Measurements from ENCODE around the gene IGFLR1. TPM values are rescaled to one million over a fixed set of nuclear protein-coding genes. Genes with fewer than 3 reads are reported as not detected.

Gene IGFLR1
- polyA plus RNA-seq, 1 of the 3 experiments (the other 2 are of a cell fraction): 5.6 TPM

DNA sequence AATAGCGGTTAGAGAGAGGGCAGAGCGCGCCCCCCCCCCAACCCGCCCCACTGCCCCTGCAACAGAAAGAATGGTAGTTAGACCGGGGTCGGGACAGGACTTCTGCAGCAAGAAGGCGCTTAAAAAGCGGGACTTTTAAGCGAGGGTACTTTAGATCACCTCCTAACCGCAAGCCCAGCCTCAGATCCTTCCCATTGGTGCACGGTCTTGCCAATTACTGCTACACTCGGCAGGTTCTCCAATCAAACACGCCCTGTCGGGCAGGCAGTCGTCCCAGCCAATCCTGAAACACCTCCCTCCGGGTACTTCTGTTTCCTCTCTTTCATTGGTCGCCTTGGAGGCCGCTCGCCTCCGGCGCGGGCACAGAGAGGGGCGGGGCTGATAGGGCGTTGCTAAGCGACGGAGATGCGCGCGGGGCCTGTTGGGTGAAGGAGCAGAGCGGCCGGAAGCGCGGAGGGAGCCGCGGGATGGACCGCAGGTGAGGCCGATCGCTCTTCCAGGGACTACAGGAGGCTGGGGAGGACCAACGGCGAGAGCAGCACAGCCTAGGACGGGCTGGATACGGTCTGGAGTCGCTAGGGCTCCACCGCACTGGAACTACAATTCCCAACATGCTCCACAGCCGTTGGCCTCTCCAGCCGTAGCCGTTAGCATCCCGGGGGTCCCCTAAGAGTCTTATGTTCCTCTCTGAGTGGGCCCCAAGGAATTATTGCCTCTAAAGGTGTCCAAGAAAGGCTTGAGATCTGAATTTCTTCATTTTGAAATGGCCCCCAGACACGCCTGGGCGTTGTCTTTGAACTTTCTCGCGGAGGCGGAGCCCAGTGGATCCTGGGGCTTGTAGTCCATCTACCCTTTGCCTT lies 15.7 kb upstream of the IGFLR1 start, which contains the start of gene PROSER3 (continued):
- peak; percentile 59 for TF ChIP-seq GABPA (IDR thresholded peaks at IDR 0.05; ENCODE audit: low read depth)
- TF ChIP-seq RXRA (IDR thresholded peaks at IDR 0.05; ENCODE audit: borderline replicate concordance, low read depth): no peak
- no peak for TF ChIP-seq EP300 (IDR thresholded peaks at IDR 0.05; ENCODE audit: borderline replicate concordance in 1 of 2, low read depth in 1 of 2, low read length in 1 of 2)
- TF ChIP-seq, protein P1, sequence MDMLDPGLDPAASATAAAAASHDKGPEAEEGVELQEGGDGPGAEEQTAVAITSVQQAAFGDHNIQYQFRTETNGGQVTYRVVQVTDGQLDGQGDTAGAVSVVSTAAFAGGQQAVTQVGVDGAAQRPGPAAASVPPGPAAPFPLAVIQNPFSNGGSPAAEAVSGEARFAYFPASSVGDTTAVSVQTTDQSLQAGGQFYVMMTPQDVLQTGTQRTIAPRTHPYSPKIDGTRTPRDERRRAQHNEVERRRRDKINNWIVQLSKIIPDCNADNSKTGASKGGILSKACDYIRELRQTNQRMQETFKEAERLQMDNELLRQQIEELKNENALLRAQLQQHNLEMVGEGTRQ (IDR thresholded peaks at IDR 0.05; ENCODE audit: borderline replicate concordance, low read depth, low read length): no peak
- TF ChIP-seq JUND (IDR thresholded peaks at IDR 0.05): no peak
- TF ChIP-seq MEF2A (IDR thresholded peaks at IDR 0.05; ENCODE audit: borderline replicate concordance, low read depth): no peak
- no peak for TF ChIP-seq NRF1 (IDR thresholded peaks at IDR 0.05; ENCODE audit: low read depth, low read length)
- TF ChIP-seq SIN3A (IDR thresholded peaks at IDR 0.05; ENCODE audit: borderline replicate concordance, low read depth, low read length): no peak
- TF ChIP-seq TAF1 (IDR thresholded peaks at IDR 0.05; ENCODE audit: borderline replicate concordance, low read depth, low read length): peak; percentile 41; the same call in 1 of the 2 replicates
- TF ChIP-seq, protein P2, sequence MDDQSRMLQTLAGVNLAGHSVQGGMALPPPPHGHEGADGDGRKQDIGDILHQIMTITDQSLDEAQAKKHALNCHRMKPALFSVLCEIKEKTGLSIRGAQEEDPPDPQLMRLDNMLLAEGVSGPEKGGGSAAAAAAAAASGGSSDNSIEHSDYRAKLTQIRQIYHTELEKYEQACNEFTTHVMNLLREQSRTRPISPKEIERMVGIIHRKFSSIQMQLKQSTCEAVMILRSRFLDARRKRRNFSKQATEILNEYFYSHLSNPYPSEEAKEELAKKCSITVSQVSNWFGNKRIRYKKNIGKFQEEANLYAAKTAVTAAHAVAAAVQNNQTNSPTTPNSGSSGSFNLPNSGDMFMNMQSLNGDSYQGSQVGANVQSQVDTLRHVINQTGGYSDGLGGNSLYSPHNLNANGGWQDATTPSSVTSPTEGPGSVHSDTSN (IDR thresholded peaks at IDR 0.05): peak; percentile 99
- no peak for TF ChIP-seq SMC3 (IDR thresholded peaks at IDR 0.05; ENCODE audit: low read depth, low read length)

DNA sequence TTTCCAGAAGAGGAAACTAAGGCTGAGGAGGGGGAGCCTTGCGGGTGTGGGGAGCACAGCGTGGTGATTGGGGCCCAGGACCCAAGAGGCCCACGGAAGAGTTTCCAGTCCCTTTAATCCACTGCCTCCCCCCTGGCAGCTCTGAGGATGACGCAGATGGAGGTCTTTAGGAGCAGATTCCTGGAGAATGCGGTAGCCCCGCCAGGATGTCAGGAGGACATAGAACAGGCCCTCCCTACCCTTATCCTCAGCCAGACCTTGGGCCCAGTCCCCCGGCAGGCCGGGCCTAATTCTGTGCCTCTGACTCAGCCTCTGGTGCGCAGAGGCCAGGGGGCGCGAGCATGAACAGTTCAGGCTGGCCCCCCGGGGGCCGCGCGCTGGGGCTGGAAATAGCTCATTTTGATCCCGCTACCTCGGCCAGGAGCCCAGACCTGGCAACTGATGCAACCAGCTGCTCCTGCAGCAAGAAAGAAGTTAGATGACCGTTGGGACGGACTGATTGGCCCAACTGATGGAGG lies 15.0 kb upstream of the IGFLR1 start:
- Histone ChIP-seq H3K4me1 (ENCODE audit: control insufficient read depth in 1 of 2, insufficient read depth in 2 of 2, low read depth in 1 of 2, low read length in 1 of 2) (peaks cover 7 to 19% of the 10 kb centered on the region in 2 experiments; a peak in 3 of 4 replicates), H3K27me3 (ENCODE audit: insufficient read depth) (no peaks in the 10 kb centered on the region), H3K4me2 (peak overlapping the region; percentile 95), H3K9me3 (no peaks in the 10 kb centered on the region), H3K9ac (peak overlapping the region; percentile 100), H4K20me1 (ENCODE audit: insufficient read depth) (peaks cover 4% of the 10 kb centered on the region), H3K79me2 (ENCODE audit: insufficient read depth) (peaks cover 27% of the 10 kb centered on the region), H2AFZ (ENCODE audit: low read depth) (peak overlapping the region; percentile 63; the same call in 1 of the 2 replicates), H3K4me3 (ENCODE audit: low read depth in 2 of 2, low read length in 1 of 2) (peak overlapping the region; percentile 87 to 99), H3K27ac (ENCODE audit: low read depth in 2 of 2, low read length in 1 of 2) (peak overlapping the region; percentile 93 to 98), H3K9me2 (no peaks in the 10 kb centered on the region), H3K36me3 (replicated peaks in 1 of 2; ENCODE audit: control insufficient read depth in 1 of 2, insufficient read depth in 2 of 2, low read length in 1 of 2) (peaks cover 22 to 28% of the 10 kb centered on the region in 2 experiments), H3F3A (replicated peaks; ENCODE audit: insufficient read depth) (peaks cover 10% of the 10 kb centered on the region)
- peak; percentile 70 for DNase-seq
- POLR2A ChIA-PET: interaction anchor here (0.8 to 1.7 kb wide), 5 partner anchors 9 to 112 kb away, joined by 3 to 11 read pairs (median 4); partner anchors contain the start of genes LIN37 and U2AF1L4
- CTCF ChIA-PET: interaction anchor here (1.5 kb wide), 1 partner anchor 12 kb away, joined by 5 read pairs; the partner anchor contains the start of genes PSENEN and U2AF1L4
- WGBS (ENCODE audit: low lambda C conversion rate): 25% methylated on average over 17 of the region's 19 CpGs
- TF ChIP-seq RAD21 (IDR thresholded peaks at IDR 0.05; ENCODE audit: low read length) (no peak), JUND (IDR thresholded peaks at IDR 0.05) (peak; percentile 54; the same call in 1 of the 2 replicates), EP300 (IDR thresholded peaks at IDR 0.05; ENCODE audit: borderline replicate concordance in 1 of 2, low read depth in 1 of 2, low read length in 1 of 2) (no peak; a peak in 1 of 4 replicates), MEF2A (IDR thresholded peaks at IDR 0.05; ENCODE audit: borderline replicate concordance, low read depth) (no peak), TEAD4 (IDR thresholded peaks at IDR 0.05; ENCODE audit: borderline replicate concordance, insufficient read depth) (peak; percentile 69; the same call in 1 of the 2 replicates), RXRA (IDR thresholded peaks at IDR 0.05; ENCODE audit: borderline replicate concordance, low read depth) (no peak; the same call in 1 of the 2 replicates), ELF1 (IDR thresholded peaks at IDR 0.05) (peak; percentile 38; the same call in 1 of the 2 replicates)
- TF ChIP-seq, protein P2 (IDR thresholded peaks at IDR 0.05): peak; percentile 88
- TF ChIP-seq, protein P3, sequence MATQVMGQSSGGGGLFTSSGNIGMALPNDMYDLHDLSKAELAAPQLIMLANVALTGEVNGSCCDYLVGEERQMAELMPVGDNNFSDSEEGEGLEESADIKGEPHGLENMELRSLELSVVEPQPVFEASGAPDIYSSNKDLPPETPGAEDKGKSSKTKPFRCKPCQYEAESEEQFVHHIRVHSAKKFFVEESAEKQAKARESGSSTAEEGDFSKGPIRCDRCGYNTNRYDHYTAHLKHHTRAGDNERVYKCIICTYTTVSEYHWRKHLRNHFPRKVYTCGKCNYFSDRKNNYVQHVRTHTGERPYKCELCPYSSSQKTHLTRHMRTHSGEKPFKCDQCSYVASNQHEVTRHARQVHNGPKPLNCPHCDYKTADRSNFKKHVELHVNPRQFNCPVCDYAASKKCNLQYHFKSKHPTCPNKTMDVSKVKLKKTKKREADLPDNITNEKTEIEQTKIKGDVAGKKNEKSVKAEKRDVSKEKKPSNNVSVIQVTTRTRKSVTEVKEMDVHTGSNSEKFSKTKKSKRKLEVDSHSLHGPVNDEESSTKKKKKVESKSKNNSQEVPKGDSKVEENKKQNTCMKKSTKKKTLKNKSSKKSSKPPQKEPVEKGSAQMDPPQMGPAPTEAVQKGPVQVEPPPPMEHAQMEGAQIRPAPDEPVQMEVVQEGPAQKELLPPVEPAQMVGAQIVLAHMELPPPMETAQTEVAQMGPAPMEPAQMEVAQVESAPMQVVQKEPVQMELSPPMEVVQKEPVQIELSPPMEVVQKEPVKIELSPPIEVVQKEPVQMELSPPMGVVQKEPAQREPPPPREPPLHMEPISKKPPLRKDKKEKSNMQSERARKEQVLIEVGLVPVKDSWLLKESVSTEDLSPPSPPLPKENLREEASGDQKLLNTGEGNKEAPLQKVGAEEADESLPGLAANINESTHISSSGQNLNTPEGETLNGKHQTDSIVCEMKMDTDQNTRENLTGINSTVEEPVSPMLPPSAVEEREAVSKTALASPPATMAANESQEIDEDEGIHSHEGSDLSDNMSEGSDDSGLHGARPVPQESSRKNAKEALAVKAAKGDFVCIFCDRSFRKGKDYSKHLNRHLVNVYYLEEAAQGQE (IDR thresholded peaks at IDR 0.05; ENCODE audit: low read depth, low read length): peak; percentile 32; the same call in 1 of the 2 replicates
- TF ChIP-seq, protein P4, sequence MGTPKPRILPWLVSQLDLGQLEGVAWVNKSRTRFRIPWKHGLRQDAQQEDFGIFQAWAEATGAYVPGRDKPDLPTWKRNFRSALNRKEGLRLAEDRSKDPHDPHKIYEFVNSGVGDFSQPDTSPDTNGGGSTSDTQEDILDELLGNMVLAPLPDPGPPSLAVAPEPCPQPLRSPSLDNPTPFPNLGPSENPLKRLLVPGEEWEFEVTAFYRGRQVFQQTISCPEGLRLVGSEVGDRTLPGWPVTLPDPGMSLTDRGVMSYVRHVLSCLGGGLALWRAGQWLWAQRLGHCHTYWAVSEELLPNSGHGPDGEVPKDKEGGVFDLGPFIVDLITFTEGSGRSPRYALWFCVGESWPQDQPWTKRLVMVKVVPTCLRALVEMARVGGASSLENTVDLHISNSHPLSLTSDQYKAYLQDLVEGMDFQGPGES (IDR thresholded peaks at IDR 0.05; ENCODE audit: low read depth, low read length): no peak
